ENCODE measurements around the gene CKS1B.

The CKS1B gene

DNA sequence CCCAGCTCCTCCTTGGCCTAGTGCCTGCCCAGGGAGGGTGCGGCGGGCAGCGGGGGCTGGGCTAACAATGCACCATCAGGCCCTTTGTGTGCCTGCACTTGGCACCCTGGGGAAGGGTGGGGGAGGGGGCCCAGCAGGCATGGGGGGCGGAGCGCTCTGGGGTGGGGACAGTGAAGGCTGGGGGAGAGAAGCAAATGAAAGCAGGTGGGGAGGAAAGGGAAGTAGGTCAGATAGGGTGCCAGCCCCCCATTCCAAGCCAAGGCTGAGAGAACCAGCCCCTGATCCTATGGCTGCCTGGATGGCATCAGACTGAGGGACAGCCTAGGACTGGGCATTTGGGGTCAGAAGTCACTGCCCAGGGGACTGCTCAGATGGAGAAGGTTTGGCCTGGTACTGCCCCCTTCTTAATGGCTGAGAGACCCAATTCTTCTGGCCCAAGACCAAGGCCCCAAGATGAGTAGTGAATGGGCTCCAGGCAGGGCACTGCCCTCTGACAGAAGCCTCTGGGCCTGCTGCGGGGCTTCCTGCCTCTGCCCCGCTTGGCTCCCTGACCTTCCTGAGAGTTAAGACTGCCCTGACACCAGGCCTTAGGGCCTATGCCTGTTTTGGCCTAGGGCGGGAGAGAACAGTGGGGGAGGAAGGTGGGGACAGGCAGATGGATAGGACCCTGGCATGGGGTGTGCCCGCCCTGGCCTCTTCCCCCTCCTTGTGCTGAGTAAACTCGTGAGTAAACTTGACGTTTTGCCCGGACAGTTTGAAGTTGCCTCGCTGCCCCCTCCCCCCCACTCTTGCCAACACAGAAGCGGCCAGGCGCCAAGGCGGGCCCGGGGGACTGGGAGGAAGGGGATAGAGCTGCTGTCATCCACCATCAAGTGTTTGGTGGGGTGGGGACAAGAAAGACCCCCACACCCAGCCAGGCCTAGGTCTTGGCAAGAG, 30.9 kb downstream of the CKS1B start:
- TF ChIP-seq, protein P1, sequence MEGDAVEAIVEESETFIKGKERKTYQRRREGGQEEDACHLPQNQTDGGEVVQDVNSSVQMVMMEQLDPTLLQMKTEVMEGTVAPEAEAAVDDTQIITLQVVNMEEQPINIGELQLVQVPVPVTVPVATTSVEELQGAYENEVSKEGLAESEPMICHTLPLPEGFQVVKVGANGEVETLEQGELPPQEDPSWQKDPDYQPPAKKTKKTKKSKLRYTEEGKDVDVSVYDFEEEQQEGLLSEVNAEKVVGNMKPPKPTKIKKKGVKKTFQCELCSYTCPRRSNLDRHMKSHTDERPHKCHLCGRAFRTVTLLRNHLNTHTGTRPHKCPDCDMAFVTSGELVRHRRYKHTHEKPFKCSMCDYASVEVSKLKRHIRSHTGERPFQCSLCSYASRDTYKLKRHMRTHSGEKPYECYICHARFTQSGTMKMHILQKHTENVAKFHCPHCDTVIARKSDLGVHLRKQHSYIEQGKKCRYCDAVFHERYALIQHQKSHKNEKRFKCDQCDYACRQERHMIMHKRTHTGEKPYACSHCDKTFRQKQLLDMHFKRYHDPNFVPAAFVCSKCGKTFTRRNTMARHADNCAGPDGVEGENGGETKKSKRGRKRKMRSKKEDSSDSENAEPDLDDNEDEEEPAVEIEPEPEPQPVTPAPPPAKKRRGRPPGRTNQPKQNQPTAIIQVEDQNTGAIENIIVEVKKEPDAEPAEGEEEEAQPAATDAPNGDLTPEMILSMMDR (IDR thresholded peaks at IDR 0.05; ENCODE audit: low read length) = no peak
- no peak for TF ChIP-seq EZH2 (optimal IDR thresholded peaks at IDR 0.05; ENCODE audit: low read depth, low read length)
- TF ChIP-seq EZH2phosphoT487 (IDR thresholded peaks at IDR 0.05; ENCODE audit: low read length) = no peak
- Histone ChIP-seq H3K9me2 (replicated peaks; ENCODE audit: insufficient read depth, low read length) (no peaks in the 10 kb centered on the region), H3K79me2 (ENCODE audit: low read length) (peaks cover 76% of the 10 kb centered on the region), H3K36me3 (replicated peaks; ENCODE audit: insufficient read depth, low read length) (no peaks in the 10 kb centered on the region), H3K4me3 (ENCODE audit: low read length) (no peak overlapping the region), H4K20me1 (ENCODE audit: insufficient read depth, low read length) (no peaks in the 10 kb centered on the region), H3K4me2 (ENCODE audit: low read depth, low read length) (peak overlapping the region; percentile 81; the same call in 1 of the 2 replicates), H3F3A (ENCODE audit: insufficient read depth, low read length) (peaks cover 39% of the 10 kb centered on the region), H3K27ac (ENCODE audit: low read length) (peak overlapping the region; percentile 48; the same call in 1 of the 2 replicates), H3K4me1 (ENCODE audit: low read length) (peaks cover 24% of the 10 kb centered on the region), H3K9ac (ENCODE audit: low read length) (no peak overlapping the region), H2AFZ (ENCODE audit: low read length) (no peak overlapping the region), H3K27me3 (replicated peaks; ENCODE audit: insufficient read depth, low read length) (no peaks in the 10 kb centered on the region), H3K9me3 (replicated peaks; ENCODE audit: insufficient read depth, low read length) (no peaks in the 10 kb centered on the region)
- DNase-seq = no peak

GRCh38 chr1:155006601-155007101, 32.2 kb downstream of the CKS1B start:
- no peak overlapping the region for H3K4me3 ChIP-seq (ENCODE audit: low read length)
- no peak for DNase-seq
- no peaks in the 10 kb centered on the region for H3K36me3 ChIP-seq (replicated peaks; ENCODE audit: insufficient read depth, low read length)
- H3K9me3 ChIP-seq (replicated peaks; ENCODE audit: insufficient read depth, low read length) = no peaks in the 10 kb centered on the region
- H4K20me1 ChIP-seq (ENCODE audit: insufficient read depth, low read length) = no peaks in the 10 kb centered on the region
- H3F3A ChIP-seq (ENCODE audit: insufficient read depth, low read length) = peaks cover 27% of the 10 kb centered on the region
- H3K9me2 ChIP-seq (replicated peaks; ENCODE audit: insufficient read depth, low read length) = no peaks in the 10 kb centered on the region
- TF ChIP-seq EZH2 (optimal IDR thresholded peaks at IDR 0.05; ENCODE audit: low read depth, low read length) (no peak), EZH2phosphoT487 (IDR thresholded peaks at IDR 0.05; ENCODE audit: low read length) (no peak)
- TF ChIP-seq, protein P1 (IDR thresholded peaks at IDR 0.05; ENCODE audit: low read length) = no peak
- H2AFZ ChIP-seq (ENCODE audit: low read length) = no peak overlapping the region
- H3K79me2 ChIP-seq (ENCODE audit: low read length) = peaks cover 88% of the 10 kb centered on the region
- no peak overlapping the region for H3K9ac ChIP-seq (ENCODE audit: low read length)
- H3K27me3 ChIP-seq (replicated peaks; ENCODE audit: insufficient read depth, low read length) = no peaks in the 10 kb centered on the region
- H3K4me1 ChIP-seq (ENCODE audit: low read length) = peaks cover 24% of the 10 kb centered on the region
- H3K27ac ChIP-seq (ENCODE audit: low read length) = peak overlapping the region; percentile 48; the same call in 1 of the 2 replicates
- no peak overlapping the region for H3K4me2 ChIP-seq (ENCODE audit: low read depth, low read length)

GRCh38 chr1:155007251-155007828, 32.9 kb downstream of the CKS1B start:
- Histone ChIP-seq H3K27ac (ENCODE audit: low read length) (no peak overlapping the region), H4K20me1 (ENCODE audit: insufficient read depth, low read length) (no peaks in the 10 kb centered on the region), H3K79me2 (ENCODE audit: low read length) (peaks cover 91% of the 10 kb centered on the region), H2AFZ (ENCODE audit: low read length) (no peak overlapping the region), H3K27me3 (replicated peaks; ENCODE audit: insufficient read depth, low read length) (no peaks in the 10 kb centered on the region), H3K36me3 (replicated peaks; ENCODE audit: insufficient read depth, low read length) (no peaks in the 10 kb centered on the region), H3K9me3 (replicated peaks; ENCODE audit: insufficient read depth, low read length) (no peaks in the 10 kb centered on the region), H3K4me1 (ENCODE audit: low read length) (peaks cover 24% of the 10 kb centered on the region), H3F3A (ENCODE audit: insufficient read depth, low read length) (peaks cover 26% of the 10 kb centered on the region), H3K9me2 (replicated peaks; ENCODE audit: insufficient read depth, low read length) (no peaks in the 10 kb centered on the region), H3K4me3 (ENCODE audit: low read length) (no peak overlapping the region), H3K4me2 (ENCODE audit: low read depth, low read length) (no peak overlapping the region), H3K9ac (ENCODE audit: low read length) (no peak overlapping the region)
- DNase-seq = no peak
- TF ChIP-seq EZH2 (optimal IDR thresholded peaks at IDR 0.05; ENCODE audit: low read depth, low read length) (no peak), EZH2phosphoT487 (IDR thresholded peaks at IDR 0.05; ENCODE audit: low read length) (no peak)
- TF ChIP-seq, protein P1 (IDR thresholded peaks at IDR 0.05; ENCODE audit: low read length) = no peak
